HFFc6 (cell line): ENCODE data around the gene ZNF778. TPM values are rescaled to one million over a fixed set of nuclear protein-coding genes. Genes with fewer than 3 reads are reported as not detected.
"Not testable (repeated sequence)": the region's sequence is repeated elsewhere in the genome, so short reads cannot be mapped to it uniquely, and the experiment has no call there.

Experiments used
- DNase-seq: peaks from one replicate; pipeline ENCODE4 v3.0.0-alpha.2; 2018
- H3K27ac Mint-ChIP-seq: 2 replicates; pipeline ENCODE4 v1.8.0; 2020; ENCODE audit warnings: mild to moderate bottlenecking, mixed read lengths
- H3K27me3 Mint-ChIP-seq: 2 replicates; pipeline ENCODE4 v1.8.0; 2021; ENCODE audit warnings: mild to moderate bottlenecking, moderate library complexity, mixed read lengths; ENCODE audit not compliant: insufficient read depth
- H3K36me3 Mint-ChIP-seq: 2 replicates; pipeline ENCODE4 v1.8.0; 2021; ENCODE audit warnings: low read depth, mixed read lengths
- H3K4me1 Mint-ChIP-seq: 2 replicates; pipeline ENCODE4 v1.8.0; 2020; ENCODE audit warnings: low read depth, mixed read lengths
- H3K4me3 Mint-ChIP-seq: 2 replicates; pipeline ENCODE4 v1.8.0; 2020; ENCODE audit warnings: mild to moderate bottlenecking, moderate library complexity, mixed read lengths
- H3K9me3 Mint-ChIP-seq: 2 replicates; pipeline ENCODE4 v1.8.0; 2020; ENCODE audit warnings: mild to moderate bottlenecking, mixed read lengths
- total RNA-seq, 6 experiments: library from RNA; stranded (reverse); fragmentation: NEBNext Ultra II Directional; extraction: Animal tissue kit (Norgen Biotek cat#: 25700); gene quantifications; 2 replicates in 1 of 6; 3 replicates in 5 of 6; pipeline ENCODE4 v1.2.3, GENCODE V29; 2021
- TF ChIP-seq, protein P1 (sequence below): fragments of 200-600 bp; sonication (generic); IDR thresholded peaks from 2 replicates; pipeline ENCODE4 v1.5.0; 2021; ENCODE audit warnings: antibody characterized with exemption, mild to moderate bottlenecking

The ZNF778 gene
- total RNA-seq, 6 experiments from 2014 or later, result 6.8 to 8.1 (median 7.5) TPM

GRCh38 chr16:89187770-89188392 lies 29.6 kb upstream of the ZNF778 start:
- Mint-ChIP-seq H3K9me3 (no peaks in the 10 kb centered on the region), H3K36me3 (no peaks in the 10 kb centered on the region), H3K27ac (no peak overlapping the region), H3K4me1 (no peaks in the 10 kb centered on the region), H3K4me3 (no peak overlapping the region), H3K27me3 (peaks cover 4% of the 10 kb centered on the region)
- DNase-seq, result peak; percentile 28
- TF ChIP-seq, protein P1, sequence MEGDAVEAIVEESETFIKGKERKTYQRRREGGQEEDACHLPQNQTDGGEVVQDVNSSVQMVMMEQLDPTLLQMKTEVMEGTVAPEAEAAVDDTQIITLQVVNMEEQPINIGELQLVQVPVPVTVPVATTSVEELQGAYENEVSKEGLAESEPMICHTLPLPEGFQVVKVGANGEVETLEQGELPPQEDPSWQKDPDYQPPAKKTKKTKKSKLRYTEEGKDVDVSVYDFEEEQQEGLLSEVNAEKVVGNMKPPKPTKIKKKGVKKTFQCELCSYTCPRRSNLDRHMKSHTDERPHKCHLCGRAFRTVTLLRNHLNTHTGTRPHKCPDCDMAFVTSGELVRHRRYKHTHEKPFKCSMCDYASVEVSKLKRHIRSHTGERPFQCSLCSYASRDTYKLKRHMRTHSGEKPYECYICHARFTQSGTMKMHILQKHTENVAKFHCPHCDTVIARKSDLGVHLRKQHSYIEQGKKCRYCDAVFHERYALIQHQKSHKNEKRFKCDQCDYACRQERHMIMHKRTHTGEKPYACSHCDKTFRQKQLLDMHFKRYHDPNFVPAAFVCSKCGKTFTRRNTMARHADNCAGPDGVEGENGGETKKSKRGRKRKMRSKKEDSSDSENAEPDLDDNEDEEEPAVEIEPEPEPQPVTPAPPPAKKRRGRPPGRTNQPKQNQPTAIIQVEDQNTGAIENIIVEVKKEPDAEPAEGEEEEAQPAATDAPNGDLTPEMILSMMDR, result no peak

DNA sequence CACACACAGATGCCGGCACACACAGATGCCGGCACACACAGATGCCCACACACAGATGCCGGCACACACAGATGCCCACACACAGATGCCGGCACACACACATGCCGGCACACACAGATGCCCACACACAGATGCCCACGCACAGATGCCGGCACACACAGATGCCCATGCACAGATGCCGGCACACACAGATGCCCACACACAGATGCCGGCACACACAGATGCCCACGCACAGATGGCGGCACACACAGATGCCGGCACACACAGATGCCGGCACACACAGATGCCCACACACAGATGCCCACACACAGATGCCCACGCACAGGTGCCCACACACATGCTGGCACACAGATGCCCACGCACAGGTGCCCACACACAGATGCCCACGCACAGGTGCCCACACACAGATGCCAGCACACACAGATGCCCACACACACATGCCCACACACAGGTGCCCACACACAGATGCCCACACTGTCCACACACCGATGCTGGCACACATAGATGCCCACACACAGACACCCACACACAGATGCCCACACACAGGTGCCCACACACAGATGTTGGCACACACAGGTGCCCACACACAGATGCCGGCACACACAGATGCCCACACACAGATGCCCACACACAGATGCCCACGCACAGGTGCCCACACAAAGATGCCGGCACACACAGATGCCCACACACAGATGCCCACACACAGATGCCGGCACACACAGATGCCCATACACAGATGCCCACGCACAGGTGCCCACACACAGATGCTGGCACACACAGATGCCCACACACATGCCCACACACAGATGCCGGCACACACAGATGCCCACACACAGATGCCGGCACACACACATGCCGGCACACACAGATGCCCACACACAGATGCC lies 28.8 kb upstream of the ZNF778 start:
- H3K27ac Mint-ChIP-seq, H3K4me1 Mint-ChIP-seq, H3K36me3 Mint-ChIP-seq, H3K4me3 Mint-ChIP-seq, H3K27me3 Mint-ChIP-seq, H3K9me3 Mint-ChIP-seq, DNase-seq: not testable (repeated sequence)

- DNase-seq, result no peak
- Mint-ChIP-seq H3K4me3 (no peak overlapping the region), H3K27ac (no peak overlapping the region), H3K4me1 (no peaks in the 10 kb centered on the region), H3K27me3 (peaks cover 4% of the 10 kb centered on the region), H3K9me3 (no peaks in the 10 kb centered on the region), H3K36me3 (no peaks in the 10 kb centered on the region)
- TF ChIP-seq, protein P1, result no peak
These were observed 28.0 kb upstream of the ZNF778 start for GRCh38 chr16:89189358-89190025.

DNA sequence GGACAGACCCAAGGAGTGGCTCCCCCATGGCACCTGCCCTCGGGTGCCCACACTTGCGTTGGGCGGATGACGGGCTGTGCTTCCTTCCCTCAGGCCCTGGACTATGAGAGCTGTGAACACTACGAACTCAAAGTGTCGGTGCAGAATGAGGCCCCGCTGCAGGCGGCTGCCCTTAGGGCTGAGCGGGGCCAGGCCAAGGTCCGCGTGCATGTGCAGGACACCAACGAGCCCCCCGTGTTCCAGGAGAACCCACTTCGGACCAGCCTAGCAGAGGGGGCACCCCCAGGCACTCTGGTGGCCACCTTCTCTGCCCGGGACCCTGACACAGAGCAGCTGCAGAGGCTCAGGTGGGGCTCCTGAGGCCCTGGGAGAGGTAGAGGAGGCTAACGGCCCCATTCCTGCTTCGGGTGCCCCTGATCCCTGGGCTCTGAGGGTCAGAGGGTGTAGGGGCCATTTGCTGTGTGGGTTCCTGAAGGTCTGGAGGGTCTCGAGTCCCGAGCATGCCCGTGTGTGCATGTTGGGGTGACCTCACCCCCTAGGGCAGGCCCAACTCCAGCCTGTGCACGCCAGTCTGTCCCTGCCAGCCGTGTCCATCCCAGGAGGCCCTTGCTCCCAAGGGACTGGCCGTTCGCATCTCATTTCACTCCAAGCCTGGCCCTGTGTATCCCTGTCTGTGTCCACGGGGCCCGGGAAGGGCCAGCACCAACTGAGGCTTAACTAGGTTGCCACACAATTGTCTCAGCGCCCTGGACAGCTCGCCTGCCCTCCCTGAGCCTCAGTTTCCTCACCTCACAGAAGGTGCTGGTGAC lies 27.1 kb upstream of the ZNF778 start:
- TF ChIP-seq, protein P1, result no peak
- Mint-ChIP-seq H3K36me3 (no peaks in the 10 kb centered on the region), H3K27ac (no peak overlapping the region), H3K4me3 (no peak overlapping the region), H3K4me1 (no peaks in the 10 kb centered on the region), H3K9me3 (no peaks in the 10 kb centered on the region), H3K27me3 (peaks cover 4% of the 10 kb centered on the region)
- DNase-seq, result no peak

- Mint-ChIP-seq H3K27ac (no peak overlapping the region), H3K4me1 (no peaks in the 10 kb centered on the region), H3K4me3 (no peak overlapping the region), H3K36me3 (no peaks in the 10 kb centered on the region), H3K27me3 (peaks cover 4% of the 10 kb centered on the region), H3K9me3 (no peaks in the 10 kb centered on the region)
- TF ChIP-seq, protein P1, result no peak
- no peak for DNase-seq
These were observed 26.2 kb upstream of the ZNF778 start for GRCh38 chr16:89191033-89191900.
